ENCODE measurements around the gene SMTNL1. TPM values are rescaled to one million over a fixed set of nuclear protein-coding genes. Genes with fewer than 3 reads are reported as not detected.
"Not testable (repeated sequence)": the region's sequence is repeated elsewhere in the genome, so short reads cannot be mapped to it uniquely, and the experiment has no call there.

Gene SMTNL1
- total RNA-seq, 4 donors from 2014 or later = not detected

GRCh38 chr11:57530215-57530595 lies 7.2 kb upstream of the SMTNL1 start:
- Histone ChIP-seq H3K9me3 (no peaks in the 10 kb centered on the region), H3K36me3 (no peaks in the 10 kb centered on the region), H3K4me3 (peak overlapping the region; percentile 63 to 90 (median 72)), H3K27ac (peak overlapping the region; percentile 68 to 81 (median 78)), H3K27me3 (no peaks in the 10 kb centered on the region), H3K4me1 (peaks cover 9 to 20% (median 13%) of the 10 kb centered on the region in 4 donors)
- TF ChIP-seq, protein P1, sequence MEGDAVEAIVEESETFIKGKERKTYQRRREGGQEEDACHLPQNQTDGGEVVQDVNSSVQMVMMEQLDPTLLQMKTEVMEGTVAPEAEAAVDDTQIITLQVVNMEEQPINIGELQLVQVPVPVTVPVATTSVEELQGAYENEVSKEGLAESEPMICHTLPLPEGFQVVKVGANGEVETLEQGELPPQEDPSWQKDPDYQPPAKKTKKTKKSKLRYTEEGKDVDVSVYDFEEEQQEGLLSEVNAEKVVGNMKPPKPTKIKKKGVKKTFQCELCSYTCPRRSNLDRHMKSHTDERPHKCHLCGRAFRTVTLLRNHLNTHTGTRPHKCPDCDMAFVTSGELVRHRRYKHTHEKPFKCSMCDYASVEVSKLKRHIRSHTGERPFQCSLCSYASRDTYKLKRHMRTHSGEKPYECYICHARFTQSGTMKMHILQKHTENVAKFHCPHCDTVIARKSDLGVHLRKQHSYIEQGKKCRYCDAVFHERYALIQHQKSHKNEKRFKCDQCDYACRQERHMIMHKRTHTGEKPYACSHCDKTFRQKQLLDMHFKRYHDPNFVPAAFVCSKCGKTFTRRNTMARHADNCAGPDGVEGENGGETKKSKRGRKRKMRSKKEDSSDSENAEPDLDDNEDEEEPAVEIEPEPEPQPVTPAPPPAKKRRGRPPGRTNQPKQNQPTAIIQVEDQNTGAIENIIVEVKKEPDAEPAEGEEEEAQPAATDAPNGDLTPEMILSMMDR (IDR thresholded peaks at IDR 0.05) = no peak
- TF ChIP-seq EP300 (IDR thresholded peaks at IDR 0.05; ENCODE audit: low read depth) (no peak), POLR2A (IDR thresholded peaks at IDR 0.05) (no peak), POLR2AphosphoS5 (IDR thresholded peaks at IDR 0.05) (no peak)
- peak; percentile 20 for DNase-seq
- intact Hi-C loops (cut with DNase I; ENCODE audit: low total_unique reads) (no loop called here), in situ Hi-C loops (cut with MboI; ENCODE audit: low pct_ligation_motif_present in 1 of 4, low pct_unique_long_range_greater_than_20kb in 1 of 4, low sequenced_read_pairs in 3 of 4) (no loop called here)
- 0% methylated on average over 15 of the region's 17 CpGs; no CpG with 5 or more reads in 1 of the 2 donors for WGBS, 2 donors (ENCODE audit: low coverage in 1 of 2)

DNA sequence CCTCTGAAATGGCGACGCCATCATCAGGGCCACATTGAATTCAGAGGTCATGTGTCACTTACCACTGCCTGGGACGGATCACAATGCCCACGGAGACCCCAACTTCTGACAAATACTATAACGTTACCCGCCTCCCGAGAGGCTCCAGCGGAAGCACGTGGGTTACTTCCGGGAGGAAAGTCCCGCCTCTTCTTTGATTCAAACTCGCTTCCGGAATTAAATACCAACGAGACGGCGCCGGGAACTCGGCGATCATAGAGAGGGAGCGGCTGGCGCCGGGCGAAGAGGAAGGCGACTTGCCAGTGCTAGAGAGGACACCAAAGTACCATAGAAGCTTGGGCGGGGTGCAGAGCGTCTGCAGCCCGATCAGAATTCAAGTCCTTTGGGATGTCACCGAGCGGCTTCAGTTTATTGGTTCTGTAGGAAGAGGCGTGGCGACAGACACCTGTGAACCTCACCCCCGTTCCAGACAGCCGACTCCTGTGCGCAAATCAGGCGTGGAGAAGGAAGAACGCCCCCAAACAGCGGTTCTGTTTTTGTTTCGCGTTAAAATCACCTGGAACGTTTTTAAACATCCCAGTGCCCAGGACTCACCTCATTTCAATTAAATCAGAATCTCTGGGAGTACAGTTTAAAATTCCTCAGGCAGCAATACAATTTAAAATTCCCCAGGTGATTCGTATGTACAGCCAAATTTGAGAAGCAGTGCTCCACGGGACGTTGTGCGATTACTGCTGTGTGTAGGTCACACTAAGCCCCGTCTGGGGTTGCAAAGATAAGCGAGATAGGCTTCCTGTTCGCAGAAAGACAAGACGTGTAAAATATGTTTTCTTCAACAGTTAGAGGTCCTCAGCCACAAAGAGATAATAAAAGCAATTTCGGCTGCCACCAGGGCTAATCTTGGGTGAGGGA lies 6.5 kb upstream of the SMTNL1 start, which contains the start of gene TIMM10:
TSS of gene TIMM10 (minus strand) at position 159 of the 912 bp plus-strand sequence. CDS start 565 bp downstream, outside the sequence.
- Histone ChIP-seq H3K9me3 (no peaks in the 10 kb centered on the region), H3K4me1 (peaks cover 9 to 20% (median 13%) of the 10 kb centered on the region in 4 donors), H3K27ac (peak within 1 kb of the TSS; percentile 68 to 81 (median 78)), H3K27me3 (no peaks in the 10 kb centered on the region), H3K4me3 (peak within 1 kb of the TSS; percentile 63 to 90 (median 72)), H3K36me3 (no peaks in the 10 kb centered on the region)
- in situ Hi-C loops (cut with MboI; ENCODE audit: low pct_ligation_motif_present in 1 of 4, low pct_unique_long_range_greater_than_20kb in 1 of 4, low sequenced_read_pairs in 3 of 4) (no loop called here), intact Hi-C loops (cut with DNase I; ENCODE audit: low total_unique reads) (no loop called here)
- TF ChIP-seq, protein P1 (IDR thresholded peaks at IDR 0.05) = peak in 1 of 5 experiments; percentile 7
- TF ChIP-seq POLR2AphosphoS5 (IDR thresholded peaks at IDR 0.05) = peak; percentile 71 to 87 (median 76)
- peak; percentile 27 for TF ChIP-seq EP300 (IDR thresholded peaks at IDR 0.05; ENCODE audit: low read depth)
- TF ChIP-seq POLR2A (IDR thresholded peaks at IDR 0.05) = peak; percentile 59
- peak; percentile 96 for DNase-seq
- 1% methylated on average over 17 to 47 of the region's 49 CpGs for WGBS, 2 donors (ENCODE audit: low coverage in 1 of 2)

DNA sequence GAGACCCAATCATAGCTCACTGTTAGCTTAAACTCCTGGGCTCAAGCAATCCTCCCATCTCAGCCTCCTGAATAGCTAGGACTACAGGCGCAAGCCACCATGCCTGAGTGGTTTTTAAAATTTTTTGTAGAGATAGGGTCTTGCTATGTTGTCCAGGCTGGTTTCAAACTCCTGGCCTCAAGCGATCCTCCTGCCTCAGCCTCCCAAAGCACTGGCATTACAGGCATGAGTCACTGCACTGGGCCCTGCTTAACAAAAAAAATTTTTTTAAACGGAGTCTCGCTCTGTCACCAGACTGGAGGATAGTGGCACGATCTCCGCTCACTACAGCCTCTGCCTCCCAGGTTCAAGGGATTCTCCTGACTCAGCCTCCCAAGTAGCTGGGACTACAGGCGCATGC lies 2.9 kb upstream of the SMTNL1 start:
- in situ Hi-C loops (cut with MboI; ENCODE audit: low pct_ligation_motif_present in 1 of 4, low pct_unique_long_range_greater_than_20kb in 1 of 4, low sequenced_read_pairs in 3 of 4); H3K9me3 ChIP-seq; intact Hi-C loops (cut with DNase I; ENCODE audit: low total_unique reads); H3K4me3 ChIP-seq; DNase-seq; H3K36me3 ChIP-seq; H3K27ac ChIP-seq; H3K27me3 ChIP-seq: not testable (repeated sequence)
- peaks cover 7 to 15% (median 12%) of the 10 kb centered on the region in 4 donors for H3K4me1 ChIP-seq
- WGBS, 2 donors (ENCODE audit: low coverage in 1 of 2) = 96 to 100% methylated on average over 1 to 7 of the region's 7 CpGs

- in situ Hi-C loops (cut with MboI; ENCODE audit: low pct_ligation_motif_present in 1 of 4, low pct_unique_long_range_greater_than_20kb in 1 of 4, low sequenced_read_pairs in 3 of 4) = no loop called here
- Histone ChIP-seq H3K27me3 (no peaks in the 10 kb centered on the region), H3K9me3 (no peaks in the 10 kb centered on the region), H3K4me1 (no peaks in the 10 kb centered on the region), H3K27ac (no peak overlapping the region), H3K4me3 (no peak overlapping the region), H3K36me3 (no peaks in the 10 kb centered on the region)
- no peak for DNase-seq
- intact Hi-C loops (cut with DNase I; ENCODE audit: low total_unique reads) = no loop called here
- 83% methylated on average over 1 of the region's 1 CpG; no CpG with 5 or more reads in 1 of the 2 donors for WGBS, 2 donors (ENCODE audit: low coverage in 1 of 2)
- TF ChIP-seq, protein P1 (IDR thresholded peaks at IDR 0.05) = no peak
- TF ChIP-seq EP300 (IDR thresholded peaks at IDR 0.05; ENCODE audit: low read depth) = no peak
- no peak for TF ChIP-seq POLR2AphosphoS5 (IDR thresholded peaks at IDR 0.05)
- TF ChIP-seq POLR2A (IDR thresholded peaks at IDR 0.05) = no peak
Observed at GRCh38 chr11:57539342-57539741, 1.9 kb downstream of the SMTNL1 start.
